GM21515 (cell line): ENCODE measurements around the gene GAL3ST1.
A peak's percentile ranks its signal among the peaks of the same experiment; 100 is the strongest.
"Not testable (repeated sequence)": the region's sequence is repeated elsewhere in the genome, so short reads cannot be mapped to it uniquely, and the experiment has no call there.

ENCODE experiments used
- ATAC-seq: cut with Tn5 transposase; IDR thresholded peaks from one replicate; pipeline ENCODE4 v1.9.1; 2021; ENCODE audit not compliant: unreplicated experiment

Gene GAL3ST1

GRCh38 chr22:30596886-30597285 is 22.4 kb upstream of the GAL3ST1 start:
- ATAC-seq, result no peak

- no peak for ATAC-seq
Measured at GRCh38 chr22:30596199-30596598, 21.7 kb upstream of the GAL3ST1 start.

GRCh38 chr22:30592360-30592713 is 17.9 kb upstream of the GAL3ST1 start:
- not testable (repeated sequence) for ATAC-seq

GRCh38 chr22:30591588-30592359 is 17.3 kb upstream of the GAL3ST1 start, which contains the start of gene PES1:
PES1 (minus strand) TSS chr22:30591910; CDS start chr22:30591833, 77 bp downstream.
- ATAC-seq, result peak; percentile 94

- ATAC-seq, result no peak
Measured at GRCh38 chr22:30591191-30591587, 16.7 kb upstream of the GAL3ST1 start.

GRCh38 chr22:30586414-30586813 is 11.9 kb upstream of the GAL3ST1 start:
- no peak for ATAC-seq

- no peak for ATAC-seq
Measured at GRCh38 chr22:30584441-30584840, 10.0 kb upstream of the GAL3ST1 start.

GRCh38 chr22:30582788-30583545 is 8.5 kb upstream of the GAL3ST1 start:
- no peak for ATAC-seq

- no peak for ATAC-seq
Measured at GRCh38 chr22:30582051-30582450, 7.6 kb upstream of the GAL3ST1 start.

GRCh38 chr22:30580896-30581295 is 6.4 kb upstream of the GAL3ST1 start:
- ATAC-seq, result no peak

GRCh38 chr22:30578481-30578880 is 4.0 kb upstream of the GAL3ST1 start:
- no peak for ATAC-seq

- ATAC-seq, result no peak
Measured at GRCh38 chr22:30575859-30576258, 1.4 kb upstream of the GAL3ST1 start.

GRCh38 chr22:30574997-30575671 is 669 bp upstream of the GAL3ST1 start:
- ATAC-seq, result no peak

GRCh38 chr22:30573594-30574094 is 821 bp downstream of the GAL3ST1 start:
- ATAC-seq, result no peak

GRCh38 chr22:30572840-30573593 is 1.4 kb downstream of the GAL3ST1 start:
- no peak for ATAC-seq

- no peak for ATAC-seq
Measured at GRCh38 chr22:30572210-30572609, 2.3 kb downstream of the GAL3ST1 start.

- ATAC-seq, result no peak
Measured at GRCh38 chr22:30569674-30570202, 4.7 kb downstream of the GAL3ST1 start.

GRCh38 chr22:30568137-30568805 is 6.2 kb downstream of the GAL3ST1 start:
- ATAC-seq, result no peak

GRCh38 chr22:30567277-30567676 is 7.2 kb downstream of the GAL3ST1 start:
- not testable (repeated sequence) for ATAC-seq

GRCh38 chr22:30566125-30566524 is 8.3 kb downstream of the GAL3ST1 start:
- ATAC-seq, result no peak
